Neural crest cell (in vitro differentiated cells): Measurements from ENCODE around the gene KCP. TPM values are rescaled to one million over a fixed set of nuclear protein-coding genes. Genes with fewer than 3 reads are reported as not detected.

Experiments
- DNase-seq: peaks from one replicate; pipeline ENCODE4 v3.0.0; 2021; ENCODE audit warnings: low read depth, mixed read lengths, low spot score
- H3K27ac Mint-ChIP-seq: one replicate; pipeline ENCODE4 v1.8.0; 2021; ENCODE audit warnings: mild to moderate bottlenecking, mixed read lengths; ENCODE audit not compliant: unreplicated experiment
- H3K27me3 Mint-ChIP-seq: 2 replicates; pipeline ENCODE4 v1.8.0; 2021; ENCODE audit warnings: low read depth, mild to moderate bottlenecking, mixed read lengths
- H3K36me3 Mint-ChIP-seq: 2 replicates; pipeline ENCODE4 v1.8.0; 2021; ENCODE audit warnings: low read depth, mild to moderate bottlenecking, mixed read lengths
- H3K4me1 Mint-ChIP-seq: 2 replicates; pipeline ENCODE4 v1.8.0; 2021; ENCODE audit warnings: mixed read lengths
- H3K4me3 Mint-ChIP-seq: one replicate; pipeline ENCODE4 v1.8.0; 2021; ENCODE audit warnings: mild to moderate bottlenecking, mixed read lengths
- H3K9me3 Mint-ChIP-seq: 2 replicates; pipeline ENCODE4 v1.8.0; 2021; ENCODE audit warnings: mixed read lengths
- CTCF ChIP-seq: fragments of 200-600 bp; sonication (generic); conservative IDR thresholded peaks from 2 replicates; pipeline ENCODE4 v1.5.0; 2021; ENCODE audit warnings: antibody characterized with exemption, mild to moderate bottlenecking
- total RNA-seq: library from RNA; stranded (reverse); gene quantifications from 2 replicates; pipeline ENCODE4 v1.2.1, GENCODE V29; 2021

KCP gene
- total RNA-seq, 1 donor from 2014 or later, result 2.9 TPM

GRCh38 chr7:128853799-128854198 is 56.7 kb downstream of the KCP start:
- no peak for TF ChIP-seq CTCF
- no peaks in the 10 kb centered on the region for H3K36me3 Mint-ChIP-seq
- no peaks in the 10 kb centered on the region for H3K27me3 Mint-ChIP-seq
- H3K4me3 Mint-ChIP-seq, result no peak overlapping the region
- no peaks in the 10 kb centered on the region for H3K4me1 Mint-ChIP-seq
- no peak for DNase-seq
- no peak overlapping the region for H3K27ac Mint-ChIP-seq
- H3K9me3 Mint-ChIP-seq, result no peaks in the 10 kb centered on the region

GRCh38 chr7:128852537-128853254 is 57.8 kb downstream of the KCP start:
- TF ChIP-seq CTCF, result no peak
- H3K36me3 Mint-ChIP-seq, result no peaks in the 10 kb centered on the region
- DNase-seq, result no peak
- H3K27me3 Mint-ChIP-seq, result no peaks in the 10 kb centered on the region
- H3K9me3 Mint-ChIP-seq, result no peaks in the 10 kb centered on the region
- no peak overlapping the region for H3K27ac Mint-ChIP-seq
- H3K4me1 Mint-ChIP-seq, result no peaks in the 10 kb centered on the region
- H3K4me3 Mint-ChIP-seq, result no peak overlapping the region

- H3K36me3 Mint-ChIP-seq, result no peaks in the 10 kb centered on the region
- no peaks in the 10 kb centered on the region for H3K4me1 Mint-ChIP-seq
- no peaks in the 10 kb centered on the region for H3K9me3 Mint-ChIP-seq
- H3K4me3 Mint-ChIP-seq, result no peak overlapping the region
- no peak overlapping the region for H3K27ac Mint-ChIP-seq
- DNase-seq, result no peak
- TF ChIP-seq CTCF, result no peak
- H3K27me3 Mint-ChIP-seq, result no peaks in the 10 kb centered on the region
Observed at GRCh38 chr7:128849804-128850490, 60.6 kb downstream of the KCP start.

- H3K4me1 Mint-ChIP-seq, result no peaks in the 10 kb centered on the region
- no peaks in the 10 kb centered on the region for H3K9me3 Mint-ChIP-seq
- no peaks in the 10 kb centered on the region for H3K36me3 Mint-ChIP-seq
- no peak overlapping the region for H3K27ac Mint-ChIP-seq
- H3K27me3 Mint-ChIP-seq, result no peaks in the 10 kb centered on the region
- no peak for DNase-seq
- TF ChIP-seq CTCF, result no peak
- no peak overlapping the region for H3K4me3 Mint-ChIP-seq
Observed at GRCh38 chr7:128849156-128849515, 61.4 kb downstream of the KCP start.

GRCh38 chr7:128848289-128849155 is 62.0 kb downstream of the KCP start:
- Mint-ChIP-seq H3K36me3 (no peaks in the 10 kb centered on the region), H3K27me3 (no peaks in the 10 kb centered on the region), H3K4me1 (no peaks in the 10 kb centered on the region), H3K9me3 (no peaks in the 10 kb centered on the region), H3K4me3 (no peak overlapping the region), H3K27ac (peak overlapping the region; percentile 78)
- TF ChIP-seq CTCF, result no peak
- no peak for DNase-seq
